ENCODE measurements around the gene CA12.
A peak's percentile ranks its signal among the peaks of the same experiment; 100 is the strongest.

CA12 gene

GRCh38 chr15:63299943-63300575 is 81.6 kb downstream of the CA12 start:
- no peak for DNase-seq

- DNase-seq, result no peak
Observed at GRCh38 chr15:63296195-63296594, 85.5 kb downstream of the CA12 start.

GRCh38 chr15:63295341-63295740 is 86.3 kb downstream of the CA12 start:
- no peak for DNase-seq

GRCh38 chr15:63294359-63294758 is 87.3 kb downstream of the CA12 start:
- no peak for DNase-seq

- no peak for DNase-seq
Observed at GRCh38 chr15:63292771-63293170, 88.9 kb downstream of the CA12 start.

GRCh38 chr15:63292241-63292640 is 89.4 kb downstream of the CA12 start:
- no peak for DNase-seq

GRCh38 chr15:63291507-63291906 is 90.1 kb downstream of the CA12 start:
- DNase-seq, result no peak

GRCh38 chr15:63288778-63289378 is 92.8 kb downstream of the CA12 start:
- no peak for DNase-seq

- DNase-seq, result no peak
Observed at GRCh38 chr15:63288342-63288741, 93.3 kb downstream of the CA12 start.

GRCh38 chr15:63287109-63287508 is 94.5 kb downstream of the CA12 start:
- no peak for DNase-seq

- DNase-seq, result no peak
Observed at GRCh38 chr15:63284335-63284734, 97.3 kb downstream of the CA12 start.

- DNase-seq, result no peak
Observed at GRCh38 chr15:63283126-63283525, 98.5 kb downstream of the CA12 start.

GRCh38 chr15:63277893-63278456 is 103.7 kb downstream of the CA12 start:
- no peak for DNase-seq

- DNase-seq, result peak; percentile 79
Observed at GRCh38 chr15:63277038-63277892, 104.4 kb downstream of the CA12 start, which contains the start of gene APH1B. TSS of gene APH1B (plus strand) at chr15:63277605. CDS start at chr15:63277624, 19 bp downstream.

- no peak for DNase-seq
Observed at GRCh38 chr15:63276342-63277037, 105.2 kb downstream of the CA12 start.

GRCh38 chr15:63274427-63274826 is 107.2 kb downstream of the CA12 start:
- DNase-seq, result no peak
